IMR-90 (cell line): ENCODE measurements around the gene CEL. TPM values are rescaled to one million over a fixed set of nuclear protein-coding genes. Genes with fewer than 3 reads are reported as not detected.

ENCODE experiments used
- ATAC-seq: fragments of 200-7000 bp; cut with Tn5 transposase; 2 replicates; pipeline ENCODE4 v1.9.1; 2020; ENCODE audit warnings: low read depth, mild to moderate bottlenecking, moderate library complexity
- BruUV-seq: library from RNA; stranded (reverse); fragments of 400-500 nt; replicated peaks from 2 replicates; lab custom pipeline; 2021; lab: Mats Ljungman, UMichigan
- CTCF ChIA-PET: fragments of 300-600 bp; formaldehyde crosslinking; extraction: SDS; loops from one replicate; lab custom pipeline; 2021; ENCODE audit warnings: antibody characterized with exemption; lab: Yijun Ruan, JAX
- POLR2A ChIA-PET: fragments of 300-600 bp; sonication (Branson Sonifier 250); formaldehyde crosslinking; loops from one replicate; lab custom pipeline; 2022; ENCODE audit warnings: antibody characterized with exemption; ENCODE audit not compliant: unreplicated experiment; lab: Charles Lee
- DNase-seq: peaks from one replicate; pipeline ENCODE4 v3.0.0; 2013
- H2AFZ ChIP-seq: replicated peaks from 2 replicates; pipeline ENCODE3; 2013; ENCODE audit warnings: low read length, mild to moderate bottlenecking; ENCODE audit not compliant: poor library complexity
- H2AK5ac ChIP-seq: 2 replicates; pipeline ENCODE4 v1.6.1; 2013; ENCODE audit warnings: low read depth, low read length, inconsistent platforms
- H2AK9ac ChIP-seq: replicated peaks from 2 replicates; pipeline ENCODE3; 2013; ENCODE audit warnings: mild to moderate bottlenecking, low read depth, low read length, moderate library complexity; ENCODE audit not compliant: poor library complexity
- H2BK120ac ChIP-seq: 2 replicates; pipeline ENCODE4 v1.6.1; 2013; ENCODE audit warnings: low read depth, low read length, inconsistent platforms
- H2BK15ac ChIP-seq: 3 replicates; pipeline ENCODE4 v1.6.1; 2013; ENCODE audit warnings: low read depth, low read length, inconsistent platforms
- H2BK20ac ChIP-seq: 2 replicates; pipeline ENCODE4 v1.6.1; 2013; ENCODE audit warnings: low read depth, mild to moderate bottlenecking, inconsistent platforms, low read length, moderate library complexity
- H2BK5ac ChIP-seq: 2 replicates; pipeline ENCODE4 v1.6.1; 2013; ENCODE audit warnings: mild to moderate bottlenecking, low read depth, low read length, inconsistent platforms; ENCODE audit not compliant: poor library complexity, severe bottlenecking
- H3K14ac ChIP-seq: replicated peaks from 2 replicates; pipeline ENCODE4 v1.6.1; 2013; ENCODE audit warnings: low read depth, low read length, inconsistent platforms
- H3K18ac ChIP-seq: 2 replicates; pipeline ENCODE4 v1.6.1; 2013; ENCODE audit warnings: low read depth, low read length, control low read depth
- H3K23ac ChIP-seq: 2 replicates; pipeline ENCODE4 v1.6.1; 2013; ENCODE audit warnings: low read depth, low read length, inconsistent platforms
- H3K27ac ChIP-seq: 2 replicates; pipeline ENCODE4 v1.5.1; 2013; ENCODE audit warnings: mild to moderate bottlenecking, control low read depth, low read length; ENCODE audit not compliant: insufficient read depth
- H3K27me3 ChIP-seq: 2 replicates; pipeline ENCODE4 v1.6.1; 2013; ENCODE audit warnings: low read length; ENCODE audit not compliant: control insufficient read depth, insufficient read depth
- H3K36me3 ChIP-seq: 2 replicates; pipeline ENCODE4 v1.6.1; 2013; ENCODE audit warnings: low read length, mixed read lengths; ENCODE audit not compliant: control insufficient read depth, insufficient read depth
- H3K4ac ChIP-seq: 2 replicates; pipeline ENCODE4 v1.6.1; 2013; ENCODE audit warnings: low read depth, low read length, inconsistent platforms
- H3K4me1 ChIP-seq: 2 replicates; pipeline ENCODE4 v1.6.1; 2013; ENCODE audit warnings: low read length, mixed read lengths; ENCODE audit not compliant: control insufficient read depth, insufficient read depth
- H3K4me2 ChIP-seq: 2 replicates; pipeline ENCODE4 v1.6.1; 2013; ENCODE audit warnings: low read depth, mild to moderate bottlenecking, control low read depth, low read length, moderate library complexity
- H3K4me3 ChIP-seq: 2 replicates; pipeline ENCODE4 v1.5.1; 2013; ENCODE audit warnings: low read depth, mild to moderate bottlenecking, control low read depth, low read length, moderate library complexity; ENCODE audit not compliant: insufficient read depth
- H3K56ac ChIP-seq: 2 replicates; pipeline ENCODE4 v1.6.1; 2013; ENCODE audit warnings: low read length, inconsistent platforms; ENCODE audit not compliant: insufficient read depth; ENCODE audit errors: extremely low read depth
- H3K79me1 ChIP-seq, 2 experiments: 2 replicates each; pipeline ENCODE4 v1.6.1; 2013; ENCODE audit warnings: low read length in 2 of 2, inconsistent platforms in 1 of 2, low read depth in 1 of 2
- H3K9ac ChIP-seq: 2 replicates; pipeline ENCODE4 v1.6.1; 2013; ENCODE audit warnings: low read depth, low read length, control low read depth
- H3K9me1 ChIP-seq: 2 replicates; pipeline ENCODE4 v1.6.1; 2013; ENCODE audit warnings: low read length, inconsistent platforms; ENCODE audit not compliant: insufficient read depth
- H3K9me3 ChIP-seq: 2 replicates; pipeline ENCODE4 v1.6.1; 2013; ENCODE audit warnings: low read length; ENCODE audit not compliant: control insufficient read depth, insufficient read depth
- H4K20me1 ChIP-seq: 2 replicates; pipeline ENCODE4 v1.6.1; 2013; ENCODE audit warnings: low read length, inconsistent platforms; ENCODE audit not compliant: insufficient read depth
- H4K5ac ChIP-seq: 2 replicates; pipeline ENCODE4 v1.6.1; 2013; ENCODE audit warnings: mild to moderate bottlenecking, low read depth, low read length, control low read depth
- H4K8ac ChIP-seq, 2 experiments: 2 replicates each; pipeline ENCODE4 v1.6.1; 2013; ENCODE audit warnings: low read depth in 2 of 2, low read length in 2 of 2, control low read depth in 1 of 2, inconsistent platforms in 1 of 2
- H4K91ac ChIP-seq: 2 replicates; pipeline ENCODE4 v1.6.1; 2013; ENCODE audit warnings: low read depth, low read length, inconsistent platforms; ENCODE audit not compliant: insufficient read depth
- CEBPB ChIP-seq: IDR thresholded peaks from 2 replicates; pipeline ENCODE4 v1.6.1; 2012; ENCODE audit warnings: low read depth, low read length, improper control_type of control experiment
- CTCF ChIP-seq: conservative IDR thresholded peaks from 2 replicates; pipeline ENCODE4 v1.5.1; 2012; ENCODE audit warnings: mild to moderate bottlenecking, low read depth, low read length, improper control_type of control experiment
- MAFK ChIP-seq: IDR thresholded peaks from 2 replicates; pipeline ENCODE4 v1.6.1; 2012; ENCODE audit warnings: low read depth, low read length, improper control_type of control experiment
- MAZ ChIP-seq: IDR thresholded peaks from 2 replicates; pipeline ENCODE4 v1.6.1; 2012; ENCODE audit warnings: low read depth, mild to moderate bottlenecking, low read length, improper control_type of control experiment, moderate library complexity, borderline replicate concordance
- MXI1 ChIP-seq: IDR thresholded peaks from 2 replicates; pipeline ENCODE4 v1.6.1; 2012; ENCODE audit warnings: low read depth, mild to moderate bottlenecking, low read length, moderate library complexity, borderline replicate concordance
- NFE2L2 ChIP-seq: fragments of 150-350 bp; IDR thresholded peaks from 2 replicates; pipeline ENCODE4 v1.6.1; 2016; ENCODE audit warnings: low read depth, mild to moderate bottlenecking, low read length
- POLR2A ChIP-seq: IDR thresholded peaks from 2 replicates; pipeline ENCODE4 v1.6.1; 2012; ENCODE audit warnings: mild to moderate bottlenecking, low read depth, low read length
- RAD21 ChIP-seq: IDR thresholded peaks from 2 replicates; pipeline ENCODE4 v1.6.1; 2012; ENCODE audit warnings: low read length, improper control_type of control experiment
- RCOR1 ChIP-seq: IDR thresholded peaks from 2 replicates; pipeline ENCODE4 v1.6.1; 2012; ENCODE audit warnings: mild to moderate bottlenecking, low read length, improper control_type of control experiment; ENCODE audit not compliant: insufficient replicate concordance
- RFX5 ChIP-seq: IDR thresholded peaks from 2 replicates; pipeline ENCODE4 v1.8.0; 2012; ENCODE audit warnings: low read depth, mild to moderate bottlenecking, low read length, moderate library complexity
- WGBS, 2 experiments: methylation state at CpG; one replicate each; pipeline versions ENCODE4 v1.1.5 to v1.1.7; 2013; ENCODE audit warnings: missing lambda C conversion rate in 2 of 2; ENCODE audit not compliant: insufficient read length in 1 of 2; ENCODE audit errors: extremely low coverage in 2 of 2; 5-methylcytosine and 5-hydroxymethylcytosine counted together
- dilution Hi-C: fragments of 300-500 bp; cut with HindIII; formaldehyde crosslinking; loops from one replicate; pipeline ENCODE4 v1.14.3; 2018; ENCODE audit warnings: low sequenced_read_pairs; ENCODE audit not compliant: unreplicated experiment
- in situ Hi-C: fragments of 300-500 bp; cut with MboI; formaldehyde crosslinking; loops from 3 replicates; pipeline ENCODE4 v1.14.3; 2019; ENCODE audit warnings: low sequenced_read_pairs, inconsistent platforms, mixed read lengths
- intact Hi-C: fragments of 100-400 bp; cut with micrococcal nuclease; formaldehyde crosslinking; loops from 2 replicates; pipeline ENCODE4 v1.10.0; 2022
- polyA plus RNA-seq, 3 experiments: library from polyadenylated mRNA; depleted of rRNA; stranded (reverse); fragments of >200 nt; gene quantifications; 2 replicates each; pipeline ENCODE4 v1.2.3, GENCODE V29; 2012; ENCODE audit warnings: low replicate concordance in 1 of 3
- total RNA-seq: library from RNA; depleted of rRNA; stranded (reverse); fragments of >200 nt; gene quantifications from 2 replicates; pipeline ENCODE4 v1.2.3, GENCODE V29; 2012
- TF ChIP-seq, protein P1 (sequence below): fragments of 150-350 bp; IDR thresholded peaks from 2 replicates; pipeline ENCODE4 v1.6.1; 2017; ENCODE audit warnings: mild to moderate bottlenecking, antibody characterized with exemption, low read length, low read depth
- TF ChIP-seq, protein P2 (sequence below): fragments of 150-350 bp; IDR thresholded peaks from 2 replicates; pipeline ENCODE4 v1.6.1; 2016; ENCODE audit warnings: low read depth, mild to moderate bottlenecking, low read length, moderate library complexity, borderline replicate concordance

The CEL gene
- total and polyA plus RNA-seq, 2 of the 4 experiments (the other 2 are of a cell fraction) = under 0.01 to 0.75 TPM

GRCh38 chr9:133106511-133107244 lies 44.9 kb downstream of the CEL start:
- Histone ChIP-seq H2AK5ac (no peak overlapping the region), H3K9me1 (no peaks in the 10 kb centered on the region), H3K23ac (no peak overlapping the region), H2BK120ac (no peak overlapping the region), H3K4me2 (no peak overlapping the region), H3K4me3 (no peak overlapping the region), H2BK5ac (no peak overlapping the region), H3K56ac (no peak overlapping the region), H3K79me1 (peaks cover 0 to 2% of the 10 kb centered on the region in 2 experiments; a peak in 3 of 4 replicates), H3K4ac (no peak overlapping the region), H3K27ac (no peak overlapping the region), H4K5ac (no peak overlapping the region), H3K9ac (no peak overlapping the region), H4K8ac (no peak overlapping the region), H3K18ac (no peak overlapping the region), H3K4me1 (no peaks in the 10 kb centered on the region), H3K36me3 (peaks cover 60% of the 10 kb centered on the region), H4K91ac (no peak overlapping the region), H2BK20ac (no peak overlapping the region), H4K20me1 (peaks cover 17% of the 10 kb centered on the region), H2AK9ac (no peak overlapping the region), H2AFZ (no peak overlapping the region), H3K9me3 (no peaks in the 10 kb centered on the region), H3K14ac (no peak overlapping the region), H3K27me3 (no peaks in the 10 kb centered on the region), H2BK15ac (no peak overlapping the region)
- DNase-seq (no peak), ATAC-seq (no peak)
- ChIA-PET POLR2A (interaction anchor here (1.1 kb wide), 1 partner anchor 76 kb away, joined by 4 read pairs; the partner anchor contains the start of gene GTF3C5), CTCF (interaction anchor here (3.6 kb wide), 1 partner anchor 38 kb away, joined by 16 read pairs; no protein-coding TSS in a partner anchor)
- 97% methylated on average over 4 of the region's 17 CpGs; no CpG with 5 or more reads in 1 of the 2 experiments for WGBS, 2 experiments
- intact Hi-C loops (no loop called here), dilution Hi-C loops (no loop called here), in situ Hi-C loops (loop anchor here (5.0 kb wide), 1 partner anchor 41 kb away; no protein-coding TSS in a partner anchor)
- BruUV-seq = no TSS peak
- TF ChIP-seq, protein P1, sequence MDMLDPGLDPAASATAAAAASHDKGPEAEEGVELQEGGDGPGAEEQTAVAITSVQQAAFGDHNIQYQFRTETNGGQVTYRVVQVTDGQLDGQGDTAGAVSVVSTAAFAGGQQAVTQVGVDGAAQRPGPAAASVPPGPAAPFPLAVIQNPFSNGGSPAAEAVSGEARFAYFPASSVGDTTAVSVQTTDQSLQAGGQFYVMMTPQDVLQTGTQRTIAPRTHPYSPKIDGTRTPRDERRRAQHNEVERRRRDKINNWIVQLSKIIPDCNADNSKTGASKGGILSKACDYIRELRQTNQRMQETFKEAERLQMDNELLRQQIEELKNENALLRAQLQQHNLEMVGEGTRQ = no peak
- TF ChIP-seq RAD21 (no peak), MXI1 (no peak), NFE2L2 (no peak), MAZ (no peak), CEBPB (no peak), MAFK (no peak), CTCF (no peak), RFX5 (no peak), POLR2A (no peak), RCOR1 (no peak)
- TF ChIP-seq, protein P2, sequence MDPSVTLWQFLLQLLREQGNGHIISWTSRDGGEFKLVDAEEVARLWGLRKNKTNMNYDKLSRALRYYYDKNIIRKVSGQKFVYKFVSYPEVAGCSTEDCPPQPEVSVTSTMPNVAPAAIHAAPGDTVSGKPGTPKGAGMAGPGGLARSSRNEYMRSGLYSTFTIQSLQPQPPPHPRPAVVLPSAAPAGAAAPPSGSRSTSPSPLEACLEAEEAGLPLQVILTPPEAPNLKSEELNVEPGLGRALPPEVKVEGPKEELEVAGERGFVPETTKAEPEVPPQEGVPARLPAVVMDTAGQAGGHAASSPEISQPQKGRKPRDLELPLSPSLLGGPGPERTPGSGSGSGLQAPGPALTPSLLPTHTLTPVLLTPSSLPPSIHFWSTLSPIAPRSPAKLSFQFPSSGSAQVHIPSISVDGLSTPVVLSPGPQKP = no peak
